Body of pancreas (tissue), 4 donors: ENCODE measurements around the gene GMDS.

Experiments used
- POLR2A ChIP-seq, 3 donors: fragments of 450-650 bp; IDR thresholded peaks; one replicate each; pipeline ENCODE4 v1.6.1; 2016; ENCODE audit warnings: antibody characterized with exemption in 3 of 3, mild to moderate bottlenecking in 2 of 3
- TF ChIP-seq, protein P1 (sequence below), 7 experiments: fragments of 450-650 bp in 4 of 7; fragments of 200-600 bp in 3 of 7; sonication (generic) in 3 of 7; IDR thresholded peaks; one replicate each; pipeline ENCODE4 v1.5.1; 2016 to 2019; ENCODE audit warnings: antibody characterized with exemption in 7 of 7

DNA sequence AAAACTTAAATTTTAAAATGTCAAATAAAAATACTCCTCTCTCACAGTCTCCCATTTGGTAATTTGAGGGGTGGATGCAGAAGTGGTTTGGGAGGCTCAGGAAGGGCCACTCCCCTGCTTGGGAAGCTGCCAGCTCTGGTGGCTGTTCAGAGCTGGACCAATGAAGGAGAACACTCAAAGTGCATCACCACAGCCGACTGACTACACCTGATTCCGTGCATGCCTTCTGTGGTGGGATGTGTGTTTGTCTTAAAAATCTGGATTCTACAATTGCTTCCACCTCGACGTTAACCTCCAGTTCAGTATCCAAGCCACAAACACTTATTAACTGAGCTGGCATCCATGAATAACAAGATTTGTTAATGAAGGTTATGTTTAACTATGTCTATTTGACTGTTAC, 498.4 kb downstream of the GMDS start:
- TF ChIP-seq, protein P1, sequence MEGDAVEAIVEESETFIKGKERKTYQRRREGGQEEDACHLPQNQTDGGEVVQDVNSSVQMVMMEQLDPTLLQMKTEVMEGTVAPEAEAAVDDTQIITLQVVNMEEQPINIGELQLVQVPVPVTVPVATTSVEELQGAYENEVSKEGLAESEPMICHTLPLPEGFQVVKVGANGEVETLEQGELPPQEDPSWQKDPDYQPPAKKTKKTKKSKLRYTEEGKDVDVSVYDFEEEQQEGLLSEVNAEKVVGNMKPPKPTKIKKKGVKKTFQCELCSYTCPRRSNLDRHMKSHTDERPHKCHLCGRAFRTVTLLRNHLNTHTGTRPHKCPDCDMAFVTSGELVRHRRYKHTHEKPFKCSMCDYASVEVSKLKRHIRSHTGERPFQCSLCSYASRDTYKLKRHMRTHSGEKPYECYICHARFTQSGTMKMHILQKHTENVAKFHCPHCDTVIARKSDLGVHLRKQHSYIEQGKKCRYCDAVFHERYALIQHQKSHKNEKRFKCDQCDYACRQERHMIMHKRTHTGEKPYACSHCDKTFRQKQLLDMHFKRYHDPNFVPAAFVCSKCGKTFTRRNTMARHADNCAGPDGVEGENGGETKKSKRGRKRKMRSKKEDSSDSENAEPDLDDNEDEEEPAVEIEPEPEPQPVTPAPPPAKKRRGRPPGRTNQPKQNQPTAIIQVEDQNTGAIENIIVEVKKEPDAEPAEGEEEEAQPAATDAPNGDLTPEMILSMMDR (IDR thresholded peaks at IDR 0.05), result no peak
- no peak for TF ChIP-seq POLR2A (IDR thresholded peaks at IDR 0.05)
